Coronary artery (tissue), 2 donors: ENCODE measurements around the gene EPM2A.

ENCODE experiments used
- DNase-seq: peaks from one replicate; pipeline ENCODE4 v3.0.0-alpha.2; 2017; ENCODE audit warnings: low spot score
- H3K27ac ChIP-seq, 2 donors: fragments of 200-600 bp; sonication (generic); one replicate each; pipeline ENCODE4 v1.5.1; 2016 to 2019
- H3K4me3 ChIP-seq: fragments of 200-600 bp; sonication (generic); 2 replicates; pipeline ENCODE4 v1.5.1; 2016; ENCODE audit warnings: mild to moderate bottlenecking, moderate library complexity
- TF ChIP-seq, protein P1 (sequence below): fragments of 200-600 bp; sonication (generic); IDR thresholded peaks from one replicate; pipeline ENCODE4 v1.5.1; 2019; ENCODE audit warnings: antibody characterized with exemption

The EPM2A gene

DNA sequence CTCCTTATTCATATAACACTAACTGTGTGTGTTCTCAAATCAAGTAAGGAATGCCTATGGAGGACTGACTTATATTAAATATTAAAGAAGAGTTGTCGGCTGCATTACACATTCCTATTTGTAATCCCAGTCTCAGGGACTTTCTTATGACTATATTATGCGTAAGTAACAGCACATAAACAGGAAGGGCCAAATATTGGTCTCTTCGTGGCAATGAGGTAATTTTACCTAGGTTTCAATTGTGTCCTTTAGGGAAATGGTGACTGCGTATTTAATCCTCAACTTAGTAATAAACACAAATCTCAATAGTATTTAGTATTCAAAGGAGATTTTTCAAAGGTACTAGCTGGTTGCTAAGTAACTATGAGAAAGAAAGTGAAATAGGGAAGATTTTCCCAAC is 22.8 kb upstream of the EPM2A start:
- TF ChIP-seq, protein P1, sequence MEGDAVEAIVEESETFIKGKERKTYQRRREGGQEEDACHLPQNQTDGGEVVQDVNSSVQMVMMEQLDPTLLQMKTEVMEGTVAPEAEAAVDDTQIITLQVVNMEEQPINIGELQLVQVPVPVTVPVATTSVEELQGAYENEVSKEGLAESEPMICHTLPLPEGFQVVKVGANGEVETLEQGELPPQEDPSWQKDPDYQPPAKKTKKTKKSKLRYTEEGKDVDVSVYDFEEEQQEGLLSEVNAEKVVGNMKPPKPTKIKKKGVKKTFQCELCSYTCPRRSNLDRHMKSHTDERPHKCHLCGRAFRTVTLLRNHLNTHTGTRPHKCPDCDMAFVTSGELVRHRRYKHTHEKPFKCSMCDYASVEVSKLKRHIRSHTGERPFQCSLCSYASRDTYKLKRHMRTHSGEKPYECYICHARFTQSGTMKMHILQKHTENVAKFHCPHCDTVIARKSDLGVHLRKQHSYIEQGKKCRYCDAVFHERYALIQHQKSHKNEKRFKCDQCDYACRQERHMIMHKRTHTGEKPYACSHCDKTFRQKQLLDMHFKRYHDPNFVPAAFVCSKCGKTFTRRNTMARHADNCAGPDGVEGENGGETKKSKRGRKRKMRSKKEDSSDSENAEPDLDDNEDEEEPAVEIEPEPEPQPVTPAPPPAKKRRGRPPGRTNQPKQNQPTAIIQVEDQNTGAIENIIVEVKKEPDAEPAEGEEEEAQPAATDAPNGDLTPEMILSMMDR, result no peak
- no peak overlapping the region for H3K27ac ChIP-seq
- DNase-seq, result no peak
- no peak overlapping the region for H3K4me3 ChIP-seq

DNA sequence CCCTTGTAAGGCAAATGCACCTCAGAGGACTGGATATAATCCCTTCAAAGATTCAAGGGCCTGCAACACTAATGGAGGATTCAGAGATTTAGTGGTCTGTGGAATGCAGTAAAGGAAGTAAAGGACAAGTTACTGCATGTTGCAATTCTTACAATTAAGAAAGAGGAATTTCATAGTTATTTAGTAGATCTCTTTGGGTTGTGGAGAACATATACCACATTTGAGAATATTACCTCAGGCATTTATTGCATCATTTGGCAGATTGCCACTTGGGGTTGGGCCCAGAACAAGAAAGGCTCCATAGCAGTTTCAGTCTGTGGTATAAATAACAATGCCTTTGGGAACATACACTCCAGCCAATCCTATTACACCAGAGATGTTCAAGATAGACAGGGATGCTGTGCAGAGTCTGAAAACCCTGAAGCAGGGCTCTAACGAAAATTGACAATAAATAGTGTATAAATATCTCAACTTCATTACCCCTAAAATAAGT is 20.9 kb upstream of the EPM2A start:
- no peak overlapping the region for H3K4me3 ChIP-seq
- DNase-seq, result no peak
- TF ChIP-seq, protein P1, result no peak
- H3K27ac ChIP-seq, result no peak overlapping the region

DNA sequence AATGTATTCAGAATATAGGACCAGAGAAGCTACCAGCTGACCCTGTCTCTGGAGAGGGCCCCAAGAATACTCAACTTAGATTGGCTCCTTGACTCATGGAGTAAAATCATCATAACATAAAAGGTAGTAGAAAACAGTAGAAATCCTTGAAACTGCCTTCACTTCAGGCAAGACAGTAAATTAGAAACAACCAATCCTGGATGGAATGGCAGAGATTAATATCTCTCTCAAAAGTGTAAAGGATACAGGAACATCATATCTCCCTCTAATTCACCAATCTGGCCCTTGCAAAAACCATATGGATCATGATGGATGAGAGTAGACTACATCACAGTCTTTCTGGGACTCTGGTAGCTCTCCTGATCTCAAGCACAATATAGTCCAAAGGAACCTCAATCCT is 20.4 kb upstream of the EPM2A start:
- no peak for DNase-seq
- no peak overlapping the region for H3K27ac ChIP-seq
- TF ChIP-seq, protein P1, result no peak
- no peak overlapping the region for H3K4me3 ChIP-seq

DNA sequence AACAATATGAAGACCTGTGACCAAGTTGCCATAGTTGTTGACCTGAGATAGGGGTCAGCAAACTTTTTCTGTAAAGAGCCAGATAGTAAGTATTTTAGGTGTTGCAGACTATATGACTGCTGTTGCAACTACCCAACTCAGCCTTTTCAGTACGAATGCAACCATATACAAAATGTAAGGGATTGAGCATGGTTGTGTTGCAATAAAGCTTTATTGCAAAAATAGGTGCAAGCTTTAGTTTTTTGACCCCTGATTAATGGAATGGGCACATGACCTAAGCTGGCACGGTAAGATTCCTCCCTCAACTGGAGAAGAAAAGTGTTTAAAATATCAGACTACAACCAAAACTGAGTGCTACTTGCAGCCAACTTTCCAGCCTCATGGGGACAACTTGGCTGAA is 17.3 kb upstream of the EPM2A start:
- no peak for DNase-seq
- Histone ChIP-seq H3K4me3 (no peak overlapping the region), H3K27ac (no peak overlapping the region)
- TF ChIP-seq, protein P1, result no peak

DNA sequence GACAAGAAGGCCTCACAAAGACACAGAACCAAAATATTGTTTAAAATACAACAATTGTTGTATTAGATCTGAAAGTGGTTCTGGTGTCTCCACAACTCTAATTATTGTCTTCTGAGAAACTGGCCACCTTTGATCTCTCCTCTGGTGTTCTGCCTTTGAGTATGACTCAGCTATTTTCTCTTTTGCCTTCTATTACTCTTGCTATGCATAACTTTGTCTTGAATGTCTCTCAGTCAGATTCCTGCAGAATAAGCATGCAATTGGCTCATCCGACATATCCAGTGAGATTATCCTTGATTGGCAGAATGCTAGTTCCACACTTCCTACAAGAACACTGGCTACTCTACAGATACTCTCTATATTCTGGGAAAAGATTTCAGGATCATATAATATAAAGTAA is 14.3 kb upstream of the EPM2A start:
- Histone ChIP-seq H3K27ac (no peak overlapping the region), H3K4me3 (peak overlapping the region; percentile 0)
- TF ChIP-seq, protein P1, result no peak
- DNase-seq, result no peak

DNA sequence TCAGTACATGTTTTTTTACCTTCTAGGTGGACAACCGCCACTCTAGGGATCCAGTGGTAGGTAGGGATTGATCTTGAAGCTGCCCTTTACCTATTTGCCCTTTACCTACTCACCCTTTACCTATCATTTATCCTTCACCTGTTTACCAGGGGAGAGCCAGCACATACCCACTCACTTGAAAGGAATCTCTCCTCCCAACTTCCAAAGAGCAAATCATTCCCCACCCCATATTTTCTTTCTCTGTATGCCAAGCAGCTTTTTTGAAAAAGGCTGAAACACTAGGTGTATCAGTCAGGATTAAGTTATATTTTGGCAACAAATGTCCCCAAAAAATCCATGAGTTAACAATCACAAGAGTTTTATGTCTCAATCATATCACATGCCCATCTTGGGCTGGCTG is 10.5 kb upstream of the EPM2A start:
- no peak overlapping the region for H3K27ac ChIP-seq
- no peak overlapping the region for H3K4me3 ChIP-seq
- DNase-seq, result no peak
- TF ChIP-seq, protein P1, result no peak

DNA sequence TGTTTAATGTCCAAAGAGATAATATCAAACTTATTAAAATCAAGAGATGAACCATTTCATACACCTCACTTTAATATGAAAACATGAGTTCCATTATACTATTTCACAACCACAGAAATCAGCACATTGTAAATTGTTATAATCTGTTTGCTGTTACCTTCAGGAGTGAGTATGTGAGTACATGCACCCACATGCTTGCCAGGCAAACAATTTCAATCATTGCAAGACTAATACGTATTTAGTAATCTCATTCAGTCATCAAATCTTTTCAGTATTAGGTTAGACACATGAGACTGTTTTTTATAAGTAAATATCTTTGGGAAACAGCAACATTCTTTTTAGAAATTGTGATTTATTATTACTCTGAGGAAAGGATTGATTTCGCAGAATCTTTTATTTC is 9.3 kb upstream of the EPM2A start:
- TF ChIP-seq, protein P1, result no peak
- no peak overlapping the region for H3K4me3 ChIP-seq
- DNase-seq, result no peak
- H3K27ac ChIP-seq, result no peak overlapping the region
